Suprapubic skin (tissue), 4 donors: ENCODE measurements around the gene CFAP20DC.

Experiments used
- EP300 ChIP-seq: sonication (generic); formaldehyde crosslinking; IDR thresholded peaks from one replicate; pipeline ENCODE4 v1.6.1; 2017; ENCODE audit warnings: antibody characterized with exemption
- POLR2A ChIP-seq, 2 donors: fragments of 450-650 bp; IDR thresholded peaks; one replicate each; pipeline ENCODE4 v1.6.1; 2017; ENCODE audit warnings: antibody characterized with exemption in 2 of 2, mild to moderate bottlenecking in 2 of 2, moderate library complexity in 2 of 2
- POLR2AphosphoS5 ChIP-seq, 3 donors: sonication (generic); formaldehyde crosslinking; IDR thresholded peaks; one replicate each; pipeline ENCODE4 v1.6.1; 2017; ENCODE audit warnings: antibody characterized with exemption in 3 of 3
- TF ChIP-seq, protein P1 (sequence below), 2 donors: fragments of 200-600 bp in 1 of 2; fragments of 450-650 bp in 1 of 2; sonication (generic) in 1 of 2; IDR thresholded peaks; one replicate each; pipeline ENCODE4 v1.5.1; 2016 to 2019; ENCODE audit warnings: antibody characterized with exemption in 2 of 2, mild to moderate bottlenecking in 1 of 2, moderate library complexity in 1 of 2

DNA sequence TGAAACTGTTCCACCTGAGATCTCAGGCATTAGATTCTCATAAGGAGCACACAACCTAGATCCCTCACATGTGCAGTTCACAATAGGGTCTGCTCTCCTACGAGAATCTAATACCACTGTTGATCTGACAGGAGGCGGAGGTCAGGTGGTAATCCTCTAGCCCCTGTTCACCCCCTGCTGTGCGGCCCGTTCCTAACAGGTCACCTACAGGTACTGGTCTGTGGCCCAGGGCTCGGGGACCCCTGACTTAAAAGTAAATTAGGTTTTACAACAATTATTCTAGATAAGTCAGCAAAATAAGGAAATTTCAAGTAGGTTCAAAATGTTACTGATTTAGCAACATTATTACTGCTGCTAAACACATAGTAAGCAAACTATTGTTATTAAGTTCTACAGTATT is 58.2 kb downstream of the CFAP20DC start:
- TF ChIP-seq POLR2AphosphoS5 (IDR thresholded peaks at IDR 0.05), result no peak
- TF ChIP-seq, protein P1, sequence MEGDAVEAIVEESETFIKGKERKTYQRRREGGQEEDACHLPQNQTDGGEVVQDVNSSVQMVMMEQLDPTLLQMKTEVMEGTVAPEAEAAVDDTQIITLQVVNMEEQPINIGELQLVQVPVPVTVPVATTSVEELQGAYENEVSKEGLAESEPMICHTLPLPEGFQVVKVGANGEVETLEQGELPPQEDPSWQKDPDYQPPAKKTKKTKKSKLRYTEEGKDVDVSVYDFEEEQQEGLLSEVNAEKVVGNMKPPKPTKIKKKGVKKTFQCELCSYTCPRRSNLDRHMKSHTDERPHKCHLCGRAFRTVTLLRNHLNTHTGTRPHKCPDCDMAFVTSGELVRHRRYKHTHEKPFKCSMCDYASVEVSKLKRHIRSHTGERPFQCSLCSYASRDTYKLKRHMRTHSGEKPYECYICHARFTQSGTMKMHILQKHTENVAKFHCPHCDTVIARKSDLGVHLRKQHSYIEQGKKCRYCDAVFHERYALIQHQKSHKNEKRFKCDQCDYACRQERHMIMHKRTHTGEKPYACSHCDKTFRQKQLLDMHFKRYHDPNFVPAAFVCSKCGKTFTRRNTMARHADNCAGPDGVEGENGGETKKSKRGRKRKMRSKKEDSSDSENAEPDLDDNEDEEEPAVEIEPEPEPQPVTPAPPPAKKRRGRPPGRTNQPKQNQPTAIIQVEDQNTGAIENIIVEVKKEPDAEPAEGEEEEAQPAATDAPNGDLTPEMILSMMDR (IDR thresholded peaks at IDR 0.05), result no peak
- no peak for TF ChIP-seq POLR2A (IDR thresholded peaks at IDR 0.05)
- TF ChIP-seq EP300, result no peak
